GM23248 (cell line): Measurements from ENCODE around the gene SDCCAG8. TPM values are rescaled to one million over a fixed set of nuclear protein-coding genes. Genes with fewer than 3 reads are reported as not detected.

ENCODE experiments used
- DNase-seq: peaks from one replicate; pipeline ENCODE4 v3.0.0-alpha.2; 2015
- H2AFZ ChIP-seq: fragments of 200-600 bp; sonication (generic); 2 replicates; pipeline ENCODE4 v1.6.1; 2016; ENCODE audit warnings: antibody characterized with exemption
- H3F3A ChIP-seq: fragments of 200-600 bp; sonication (generic); 2 replicates; pipeline ENCODE4 v1.6.1; 2016; ENCODE audit warnings: mild to moderate bottlenecking, antibody characterized with exemption, mixed run types; ENCODE audit not compliant: insufficient read depth
- H3K27ac ChIP-seq: fragments of 200-600 bp; sonication (generic); 2 replicates; pipeline ENCODE4 v1.5.1; 2016; ENCODE audit warnings: mild to moderate bottlenecking
- H3K27me3 ChIP-seq: fragments of 200-600 bp; sonication (generic); replicated peaks from 2 replicates; pipeline ENCODE4 v1.6.1; 2016; ENCODE audit warnings: mild to moderate bottlenecking; ENCODE audit not compliant: insufficient read depth
- H3K36me3 ChIP-seq: fragments of 200-600 bp; sonication (generic); 2 replicates; pipeline ENCODE4 v1.6.1; 2016; ENCODE audit warnings: low read depth, mild to moderate bottlenecking
- H3K4me1 ChIP-seq: fragments of 200-600 bp; sonication (generic); 2 replicates; pipeline ENCODE4 v1.6.1; 2016; ENCODE audit warnings: mild to moderate bottlenecking; ENCODE audit not compliant: insufficient read depth
- H3K4me2 ChIP-seq: fragments of 200-600 bp; sonication (generic); one replicate; pipeline ENCODE4 v1.6.1; 2016; ENCODE audit warnings: mild to moderate bottlenecking; ENCODE audit not compliant: unreplicated experiment
- H3K4me3 ChIP-seq: fragments of 200-600 bp; sonication (generic); 2 replicates; pipeline ENCODE4 v1.5.1; 2016; ENCODE audit warnings: mild to moderate bottlenecking
- H3K79me2 ChIP-seq: fragments of 200-600 bp; sonication (generic); 2 replicates; pipeline ENCODE4 v1.6.1; 2016; ENCODE audit warnings: mild to moderate bottlenecking; ENCODE audit not compliant: insufficient read depth
- H3K9ac ChIP-seq: fragments of 200-600 bp; sonication (generic); 2 replicates; pipeline ENCODE4 v1.6.1; 2016; ENCODE audit warnings: mild to moderate bottlenecking
- H3K9me2 ChIP-seq: fragments of 200-600 bp; sonication (generic); 2 replicates; pipeline ENCODE4 v1.6.1; 2016; ENCODE audit warnings: mixed run types, mild to moderate bottlenecking, moderate library complexity; ENCODE audit not compliant: insufficient read depth
- H3K9me3 ChIP-seq: fragments of 200-600 bp; sonication (generic); one replicate; pipeline ENCODE4 v1.6.1; 2017; ENCODE audit warnings: low read depth
- H4K20me1 ChIP-seq: fragments of 200-600 bp; sonication (generic); 2 replicates; pipeline ENCODE4 v1.6.0; 2016; ENCODE audit not compliant: insufficient read depth
- EZH2 ChIP-seq: fragments of 200-600 bp; sonication (generic); IDR thresholded peaks from 2 replicates; pipeline ENCODE4 v1.6.1; 2018; ENCODE audit warnings: antibody characterized with exemption, mild to moderate bottlenecking; ENCODE audit not compliant: insufficient read depth, poor library complexity, severe bottlenecking
- EZH2phosphoT487 ChIP-seq: fragments of 200-600 bp; sonication (generic); IDR thresholded peaks from 2 replicates; pipeline ENCODE4 v1.6.1; 2018; ENCODE audit warnings: antibody characterized with exemption, moderate library complexity, mild to moderate bottlenecking, low read depth; ENCODE audit not compliant: insufficient read depth
- WGBS, 2 experiments: methylation state at CpG; one replicate each; pipeline ENCODE4 v1.1.6; 2015 to 2017; ENCODE audit warnings: low lambda C conversion rate in 2 of 2, low coverage in 1 of 2; ENCODE audit errors: missing lambda C conversion rate in 2 of 2; 5-methylcytosine and 5-hydroxymethylcytosine counted together
- in situ Hi-C: fragments of 300-500 bp; cut with MboI; formaldehyde crosslinking; loops from 2 replicates; pipeline ENCODE4 v1.15.0; 2020
- polyA plus RNA-seq: library from polyadenylated mRNA; unstranded; fragments of >200 nt; fragmentation: Nextera tagmentation; extraction: Ambion mirVana; gene quantifications from 2 replicates; pipeline ENCODE4 v1.2.1, GENCODE V29; 2016
- total RNA-seq: library from RNA; depleted of rRNA; stranded (reverse); fragments of >200 nt; shearing (Covaris generic); gene quantifications from 2 replicates; pipeline ENCODE4 v1.2.3, GENCODE V29; 2014

Gene SDCCAG8
- total and polyA plus RNA-seq, 2 experiments from 2014 or later = 29.4 to 45.3 TPM

DNA sequence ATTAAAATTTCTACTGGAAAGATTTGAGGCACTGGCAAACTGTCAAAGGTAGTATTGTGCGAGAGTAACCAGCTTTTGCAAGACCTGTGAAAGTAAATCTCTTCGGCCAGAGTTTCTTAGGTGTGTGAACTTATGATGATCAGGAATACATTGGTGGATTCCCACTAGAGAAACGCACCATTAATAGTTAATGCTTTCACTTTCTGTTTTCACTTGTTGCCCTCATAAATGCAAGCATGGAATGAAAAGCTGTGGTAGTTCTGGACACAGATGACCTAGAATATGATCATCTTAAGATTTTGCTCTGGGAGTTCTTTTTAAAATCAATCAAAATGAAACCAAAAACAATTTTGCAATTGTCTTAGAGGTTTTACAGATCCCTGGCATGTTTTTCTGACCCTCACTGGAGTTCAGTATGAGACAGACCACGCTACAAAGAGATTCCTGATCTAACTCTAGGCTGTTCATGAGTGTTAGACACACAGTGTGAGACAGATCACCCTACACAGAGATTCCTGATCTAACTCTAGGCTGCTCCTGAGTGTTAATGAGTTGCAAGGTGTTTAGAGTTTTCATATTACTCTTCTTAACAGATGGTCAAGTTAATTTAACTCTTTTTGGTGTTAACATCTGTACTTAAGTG, 98.8 kb downstream of the SDCCAG8 start:
- H3K4me2 ChIP-seq = peak overlapping the region; percentile 70
- no peaks in the 10 kb centered on the region for H3F3A ChIP-seq
- H3K79me2 ChIP-seq = no peaks in the 10 kb centered on the region
- H3K9me2 ChIP-seq = no peaks in the 10 kb centered on the region
- WGBS, 2 experiments = 23 to 31% methylated on average over 4 of the region's 4 CpGs
- no peaks in the 10 kb centered on the region for H4K20me1 ChIP-seq
- peak overlapping the region; percentile 44 for H3K4me3 ChIP-seq
- H3K27me3 ChIP-seq = no peaks in the 10 kb centered on the region
- H2AFZ ChIP-seq = peak overlapping the region; percentile 20; the same call in 1 of the 2 replicates
- no peak overlapping the region for H3K27ac ChIP-seq
- H3K36me3 ChIP-seq = 0 out of 2 replicates have a peak, but pooled peaks cover 4% of the 10 kb centered on the region
- TF ChIP-seq EZH2 = no peak
- no peak for TF ChIP-seq EZH2phosphoT487
- no peaks in the 10 kb centered on the region for H3K9me3 ChIP-seq
- peak overlapping the region; percentile 19; the same call in 1 of the 2 replicates for H3K9ac ChIP-seq
- in situ Hi-C loops = loop anchor here (25.0 kb wide), 1 partner anchor 383 kb away; no protein-coding TSS in a partner anchor
- peaks cover 11% of the 10 kb centered on the region; the same call in 1 of the 2 replicates for H3K4me1 ChIP-seq
- peak; percentile 38 for DNase-seq

- no peaks in the 10 kb centered on the region for H3F3A ChIP-seq
- H3K9me2 ChIP-seq = no peaks in the 10 kb centered on the region
- H3K79me2 ChIP-seq = no peaks in the 10 kb centered on the region
- in situ Hi-C loops = loop anchor here (25.0 kb wide), 1 partner anchor 373 kb away; no protein-coding TSS in a partner anchor
- 97 to 98% methylated on average over 1 of the region's 1 CpG for WGBS, 2 experiments
- no peak overlapping the region for H3K4me3 ChIP-seq
- no peak overlapping the region for H2AFZ ChIP-seq
- H3K27ac ChIP-seq = no peak overlapping the region
- 0 out of 2 replicates have a peak, but pooled peaks cover 6% of the 10 kb centered on the region for H3K36me3 ChIP-seq
- no peak overlapping the region for H3K9ac ChIP-seq
- no peak overlapping the region for H3K4me2 ChIP-seq
- no peaks in the 10 kb centered on the region for H4K20me1 ChIP-seq
- H3K4me1 ChIP-seq = no peaks in the 10 kb centered on the region
- no peaks in the 10 kb centered on the region for H3K27me3 ChIP-seq
- TF ChIP-seq EZH2phosphoT487 (no peak), EZH2 (no peak)
- no peaks in the 10 kb centered on the region for H3K9me3 ChIP-seq
- DNase-seq = no peak
Measured at GRCh38 chr1:243363832-243364231, 108.0 kb downstream of the SDCCAG8 start.

DNA sequence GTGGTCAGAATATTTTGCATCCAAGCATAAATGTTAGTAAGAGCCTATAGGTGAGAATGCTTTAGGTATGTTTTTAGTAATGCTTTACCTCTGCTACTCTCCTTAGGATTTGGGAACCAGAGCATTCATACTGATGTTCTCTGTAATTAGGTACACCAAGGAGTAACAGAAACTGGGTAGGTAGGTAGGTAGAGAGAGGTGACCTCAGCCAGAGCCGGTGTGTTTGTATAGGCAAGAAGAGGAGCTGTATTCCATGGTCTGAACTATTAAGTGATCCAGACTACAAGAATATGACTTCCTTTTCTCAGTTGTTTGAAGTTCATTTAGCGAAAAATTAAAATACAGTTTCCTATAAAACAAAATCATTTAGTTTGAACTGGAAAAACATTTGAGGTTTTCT, 108.5 kb downstream of the SDCCAG8 start:
- H3K27me3 ChIP-seq = no peaks in the 10 kb centered on the region
- no peak overlapping the region for H3K9ac ChIP-seq
- 92 to 96% methylated on average over 2 of the region's 2 CpGs for WGBS, 2 experiments
- H3F3A ChIP-seq = no peaks in the 10 kb centered on the region
- no peaks in the 10 kb centered on the region for H4K20me1 ChIP-seq
- H3K9me2 ChIP-seq = no peaks in the 10 kb centered on the region
- no peak for DNase-seq
- 0 out of 2 replicates have a peak, but pooled peaks cover 6% of the 10 kb centered on the region for H3K36me3 ChIP-seq
- H3K4me1 ChIP-seq = no peaks in the 10 kb centered on the region
- H3K4me2 ChIP-seq = no peak overlapping the region
- H2AFZ ChIP-seq = no peak overlapping the region
- no peak overlapping the region for H3K27ac ChIP-seq
- in situ Hi-C loops = loop anchor here (25.0 kb wide), 1 partner anchor 373 kb away; no protein-coding TSS in a partner anchor
- H3K9me3 ChIP-seq = no peaks in the 10 kb centered on the region
- H3K4me3 ChIP-seq = no peak overlapping the region
- H3K79me2 ChIP-seq = no peaks in the 10 kb centered on the region
- TF ChIP-seq EZH2phosphoT487 (no peak), EZH2 (no peak)

GRCh38 chr1:243364866-243365265, 109.0 kb downstream of the SDCCAG8 start:
- in situ Hi-C loops = loop anchor here (25.0 kb wide), 1 partner anchor 372 kb away; no protein-coding TSS in a partner anchor

More at GRCh38 chr1:243364866-243365265, 109.0 kb downstream of the SDCCAG8 start:
- no peak for TF ChIP-seq EZH2phosphoT487
- no peak for TF ChIP-seq EZH2
- H3K27me3 ChIP-seq = no peaks in the 10 kb centered on the region
- H3K79me2 ChIP-seq = no peaks in the 10 kb centered on the region
- no peak overlapping the region for H3K27ac ChIP-seq
- no peaks in the 10 kb centered on the region for H3K9me2 ChIP-seq
- no peaks in the 10 kb centered on the region for H3F3A ChIP-seq
- no peak overlapping the region for H2AFZ ChIP-seq
- 0 out of 2 replicates have a peak, but pooled peaks cover 6% of the 10 kb centered on the region for H3K36me3 ChIP-seq
- H4K20me1 ChIP-seq = no peaks in the 10 kb centered on the region
- no peak for DNase-seq
- no peak overlapping the region for H3K4me3 ChIP-seq
- H3K9me3 ChIP-seq = no peaks in the 10 kb centered on the region
- no peaks in the 10 kb centered on the region for H3K4me1 ChIP-seq
- H3K9ac ChIP-seq = no peak overlapping the region
- 71 to 77% methylated on average over 8 of the region's 8 CpGs for WGBS, 2 experiments
- no peak overlapping the region for H3K4me2 ChIP-seq
